ENCODE data around the gene CLSTN1. TPM values are rescaled to one million over a fixed set of nuclear protein-coding genes. Genes with fewer than 3 reads are reported as not detected.

CLSTN1 gene
- total RNA-seq, 1 experiment from 2014 or later: 143 TPM

GRCh38 chr1:9844756-9845155 lies 21.0 kb upstream of the CLSTN1 start:
- CTCF ChIA-PET: interaction anchor here (0.6 kb wide), 1 partner anchor 142 kb away, joined by 5 read pairs; no protein-coding TSS in a partner anchor
- TF ChIP-seq TCF7L2 (IDR thresholded peaks at IDR 0.05; ENCODE audit: low read depth, low read length) (no peak), SIN3A (IDR thresholded peaks at IDR 0.05; ENCODE audit: borderline replicate concordance, insufficient read depth, low read depth, low read length) (no peak), REST (IDR thresholded peaks at IDR 0.05; ENCODE audit: insufficient read depth in 1 of 2, low read depth in 2 of 2, low read length in 1 of 2) (no peak), POLR2AphosphoS5 (IDR thresholded peaks at IDR 0.05; ENCODE audit: low read depth, low read length) (no peak), CTCF (IDR thresholded peaks at IDR 0.05) (no peak)
- Histone ChIP-seq H3K9me3 (ENCODE audit: control insufficient read depth, insufficient read depth, low read depth, low read length) (no peaks in the 10 kb centered on the region), H3K4me3 (ENCODE audit: low read depth in 2 of 2, low read length in 2 of 2) (no peak overlapping the region), H3K27ac (ENCODE audit: low read length) (no peak overlapping the region), H3K4me1 (ENCODE audit: control insufficient read depth, insufficient read depth, low read length) (peaks cover 16% of the 10 kb centered on the region), H3K27me3 (ENCODE audit: control insufficient read depth, insufficient read depth, low read length) (no peaks in the 10 kb centered on the region), H3K36me3 (ENCODE audit: control insufficient read depth, insufficient read depth, low read length) (no peaks in the 10 kb centered on the region)
- POLR2A ChIA-PET: no interaction called here
- intact Hi-C loops (cut with micrococcal nuclease; ENCODE audit: unreplicated experiment) (no loop called here), in situ Hi-C loops (cut with HindIII; ENCODE audit: low pct_unique_long_range_greater_than_20kb, low sequenced_read_pairs) (no loop called here)
- no TSS peak for BruUV-seq (replicated peaks)
- ATAC-seq (no peak), DNase-seq (ENCODE audit: low read depth, low spot score) (no peak)

- H3K36me3 ChIP-seq (ENCODE audit: control insufficient read depth, insufficient read depth, low read length): no peaks in the 10 kb centered on the region
- no peaks in the 10 kb centered on the region for H3K9me3 ChIP-seq (ENCODE audit: control insufficient read depth, insufficient read depth, low read depth, low read length)
- intact Hi-C loops (cut with micrococcal nuclease; ENCODE audit: unreplicated experiment): no loop called here
- no peak for ATAC-seq
- no TSS peak for BruUV-seq (replicated peaks)
- no peaks in the 10 kb centered on the region for H3K27me3 ChIP-seq (ENCODE audit: control insufficient read depth, insufficient read depth, low read length)
- peaks cover 16% of the 10 kb centered on the region for H3K4me1 ChIP-seq (ENCODE audit: control insufficient read depth, insufficient read depth, low read length)
- CTCF ChIA-PET: interaction anchor here (0.6 kb wide), 1 partner anchor 142 kb away, joined by 3 read pairs; no protein-coding TSS in a partner anchor
- DNase-seq (ENCODE audit: low read depth, low spot score): no peak
- in situ Hi-C loops (cut with HindIII; ENCODE audit: low pct_unique_long_range_greater_than_20kb, low sequenced_read_pairs): no loop called here
- no peak overlapping the region for H3K4me3 ChIP-seq (ENCODE audit: low read depth in 2 of 2, low read length in 2 of 2)
- POLR2A ChIA-PET: no interaction called here
- TF ChIP-seq REST (IDR thresholded peaks at IDR 0.05; ENCODE audit: insufficient read depth in 1 of 2, low read depth in 2 of 2, low read length in 1 of 2): no peak
- TF ChIP-seq SIN3A (IDR thresholded peaks at IDR 0.05; ENCODE audit: borderline replicate concordance, insufficient read depth, low read depth, low read length): no peak
- no peak for TF ChIP-seq POLR2AphosphoS5 (IDR thresholded peaks at IDR 0.05; ENCODE audit: low read depth, low read length)
- TF ChIP-seq CTCF (IDR thresholded peaks at IDR 0.05): no peak
- no peak for TF ChIP-seq TCF7L2 (IDR thresholded peaks at IDR 0.05; ENCODE audit: low read depth, low read length)
- no peak overlapping the region for H3K27ac ChIP-seq (ENCODE audit: low read length)
Measured at GRCh38 chr1:9844106-9844505, 20.3 kb upstream of the CLSTN1 start.
